HepG2 (cell line): ENCODE results near the gene DNAJC4. TPM values are rescaled to one million over a fixed set of nuclear protein-coding genes. Genes with fewer than 3 reads are reported as not detected.

ENCODE experiments used
- ATAC-seq: fragments of 200-7000 bp; cut with Tn5 transposase; 3 replicates; pipeline ENCODE4 v1.9.1; 2020; ENCODE audit warnings: mild to moderate bottlenecking, moderate library complexity
- BruUV-seq: library from RNA; stranded (reverse); fragments of 400-500 nt; replicated peaks from 2 replicates; lab custom pipeline; 2021; lab: Mats Ljungman, UMichigan
- CTCF ChIA-PET: fragments of 300-600 bp; formaldehyde crosslinking; extraction: SDS; loops from one replicate; lab custom pipeline; 2021; ENCODE audit warnings: low total read pairs, inconsistent platforms, low intra/inter-chr PET ratio; lab: Yijun Ruan, JAX
- POLR2A ChIA-PET: fragments of 350-600 bp; sonication (Branson Sonifier 250); formaldehyde crosslinking; loops from one replicate; lab custom pipeline; 2020; ENCODE audit warnings: antibody characterized with exemption, inconsistent platforms; lab: Yijun Ruan, JAX
- DNase-seq: peaks from one replicate; pipeline ENCODE4 v3.0.0-alpha.2; 2015; ENCODE audit warnings: low spot score
- FAIRE-seq: peaks from 3 replicates; lab custom pipeline; 2011; peaks lifted over from hg19 to GRCh38; lab: Jason Lieb, UNC
- H2AFZ ChIP-seq: one replicate; pipeline ENCODE4 v1.6.1; 2011; ENCODE audit warnings: low read length, inconsistent platforms
- H3K27ac ChIP-seq: fragments of 300-600 bp; 3 replicates; pipeline ENCODE4 v1.8.0; 2011; ENCODE audit warnings: mixed run types, mild to moderate bottlenecking, mixed read lengths, low read length, inconsistent platforms; ENCODE audit not compliant: insufficient read depth; ENCODE audit errors: extremely low read length
- H3K27me3 ChIP-seq, 2 experiments: fragments of 200-600 bp in 1 of 2; 2 replicates in 1 of 2; 3 replicates in 1 of 2; pipeline versions ENCODE4 v1.6.0 to v1.8.0; 2011; ENCODE audit warnings: low read length in 2 of 2, mild to moderate bottlenecking in 2 of 2, moderate library complexity in 2 of 2, inconsistent platforms in 1 of 2; ENCODE audit not compliant: insufficient read depth in 2 of 2, control insufficient read depth in 1 of 2
- H3K36me3 ChIP-seq, 2 experiments: fragments of 200-600 bp in 1 of 2; replicated peaks in 1 of 2; 2 replicates in 1 of 2; 3 replicates in 1 of 2; pipeline versions ENCODE4 v1.5.1 to v1.8.0; 2011; ENCODE audit warnings: low read length in 2 of 2, inconsistent platforms in 1 of 2; ENCODE audit not compliant: insufficient read depth in 2 of 2, control insufficient read depth in 1 of 2
- H3K4me1 ChIP-seq: 2 replicates; pipeline ENCODE4 v1.5.1; 2012; ENCODE audit warnings: low read length, inconsistent platforms; ENCODE audit not compliant: insufficient read depth
- H3K4me2 ChIP-seq: 2 replicates; pipeline ENCODE4 v1.6.0; 2011; ENCODE audit warnings: low read depth, low read length, inconsistent platforms
- H3K4me3 ChIP-seq, 3 experiments: fragments of 200-600 bp in 1 of 3; sonication (generic), shearing (Covaris generic) in 1 of 3; replicated peaks in 1 of 3; 2 replicates each; pipeline ENCODE4 v1.5.1; 2011 to 2016; ENCODE audit warnings: low read length in 3 of 3, inconsistent platforms in 2 of 3, low read depth in 2 of 3, mild to moderate bottlenecking in 2 of 3, control low read depth in 1 of 3, mixed read lengths in 1 of 3; ENCODE audit not compliant: insufficient read depth in 1 of 3
- H3K79me2 ChIP-seq: one replicate; pipeline ENCODE4 v1.6.1; 2011; ENCODE audit warnings: low read length, inconsistent platforms; ENCODE audit not compliant: insufficient read depth
- H3K9ac ChIP-seq: 2 replicates; pipeline ENCODE4 v1.6.0; 2011; ENCODE audit warnings: mild to moderate bottlenecking, low read depth, low read length, inconsistent platforms; ENCODE audit not compliant: insufficient read depth
- H3K9me3 ChIP-seq: 2 replicates; pipeline ENCODE4 v1.5.1; 2012; ENCODE audit warnings: mild to moderate bottlenecking, low read length
- H4K20me1 ChIP-seq: 2 replicates; pipeline ENCODE4 v1.6.0; 2011; ENCODE audit warnings: inconsistent platforms, mild to moderate bottlenecking, low read length, moderate library complexity; ENCODE audit not compliant: insufficient read depth
- ATF3 ChIP-seq: sonication (generic); formaldehyde crosslinking; IDR thresholded peaks from 2 replicates; pipeline ENCODE4 v1.4.0; 2020; ENCODE audit warnings: missing genetic modification reagents
- FOXO1 ChIP-seq: sonication (generic); formaldehyde crosslinking; IDR thresholded peaks from 2 replicates; pipeline ENCODE4 v1.4.0; 2020; ENCODE audit warnings: missing genetic modification reagents
- GMEB1 ChIP-seq: sonication (generic); formaldehyde crosslinking; IDR thresholded peaks from 2 replicates; pipeline ENCODE4 v1.5.1; 2020; ENCODE audit warnings: missing genetic modification reagents, mild to moderate bottlenecking, borderline replicate concordance
- HOXD1 ChIP-seq: sonication (generic); formaldehyde crosslinking; IDR thresholded peaks from 2 replicates; pipeline ENCODE4 v1.5.0; 2020; ENCODE audit warnings: missing genetic modification reagents
- MEIS2 ChIP-seq: sonication (generic); formaldehyde crosslinking; IDR thresholded peaks from 2 replicates; pipeline ENCODE4 v1.9.0; 2021; ENCODE audit warnings: mild to moderate bottlenecking, missing genetic modification reagents
- RCOR2 ChIP-seq: IDR thresholded peaks from 2 replicates; pipeline ENCODE4 v1.6.1; 2016; ENCODE audit warnings: missing biosample characterization, missing genetic modification reagents
- ZC3H4 ChIP-seq: sonication (generic); formaldehyde crosslinking; IDR thresholded peaks from 2 replicates; pipeline ENCODE4 v1.4.0; 2020; ENCODE audit warnings: missing genetic modification reagents, borderline replicate concordance
- ZNF572 ChIP-seq: sonication (generic); formaldehyde crosslinking; IDR thresholded peaks from 2 replicates; pipeline ENCODE4 v1.5.1; 2020; ENCODE audit warnings: mild to moderate bottlenecking, missing genetic modification reagents
- ZNF691 ChIP-seq: sonication (generic); formaldehyde crosslinking; IDR thresholded peaks from 2 replicates; pipeline ENCODE4 v1.4.0; 2020; ENCODE audit warnings: missing genetic modification reagents, low read depth, mild to moderate bottlenecking, borderline replicate concordance
- ZNF7 ChIP-seq: IDR thresholded peaks from 2 replicates; pipeline ENCODE4 v1.6.1; 2016; ENCODE audit warnings: missing biosample characterization, missing genetic modification reagents
- WGBS: methylation state at CpG from one replicate; pipeline ENCODE4 v1.1.6; 2017; ENCODE audit warnings: low lambda C conversion rate; 5-methylcytosine and 5-hydroxymethylcytosine counted together
- in situ Hi-C: cut with HindIII; loops from 2 replicates; pipeline ENCODE4 v1.10.0; 2017; ENCODE audit warnings: low pct_unique_long_range_greater_than_20kb; ENCODE audit not compliant: extremely low pct_ligation_motif_present
- intact Hi-C: fragments of 100-400 bp; cut with micrococcal nuclease; formaldehyde crosslinking; loops from one replicate; pipeline ENCODE4 v1.10.0; 2022; ENCODE audit not compliant: unreplicated experiment
- polyA plus RNA-seq, 8 experiments: library from polyadenylated mRNA; depleted of rRNA in 3 of 8; stranded (reverse) in 7 of 8; unstranded in 1 of 8; fragments of >200 nt; fragmentation: Illumina TruSeq in 4 of 8; extraction: Trizol in 4 of 8; gene quantifications; 2 replicates each; pipeline versions ENCODE4 v1.2.1 to v1.2.3, GENCODE V29; 2011 to 2016; ENCODE audit warnings: low read depth in 4 of 8, missing spikeins in 1 of 8, mixed read lengths in 1 of 8; ENCODE audit not compliant: insufficient read depth in 1 of 8
- total RNA-seq, 5 experiments: library from RNA; depleted of rRNA; stranded (reverse); fragments of >200 nt; fragmentation: Illumina TruSeq; extraction: Trizol; gene quantifications; 2 replicates each; pipeline ENCODE4 v1.2.3, GENCODE V29; 2016; ENCODE audit warnings: low read depth in 1 of 5

The DNAJC4 gene
- total and polyA plus RNA-seq, 2 of the 13 experiments (the other 11 are each of a cell fraction or from before 2014, with no cell fraction given): 10.3 to 60.8 TPM

DNA sequence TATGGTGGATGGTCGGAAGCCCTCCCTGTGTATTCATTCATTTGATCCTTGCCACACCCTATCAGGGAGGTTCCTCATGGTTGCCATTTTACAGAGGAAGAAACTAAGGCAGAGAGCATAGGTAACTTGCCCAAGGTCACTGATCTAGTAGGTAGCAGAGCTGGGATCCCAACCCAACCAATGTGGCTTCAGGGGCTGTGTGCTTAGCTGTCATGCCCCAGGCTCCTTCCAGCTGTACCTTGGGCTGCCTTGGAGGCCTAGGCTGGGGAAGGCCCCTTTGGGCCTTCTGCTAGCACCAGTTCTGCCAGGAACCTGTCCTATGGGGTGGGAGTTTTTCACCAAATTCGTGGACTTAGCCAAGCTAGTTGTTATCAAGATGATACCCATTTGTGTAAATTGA lies 45.5 kb downstream of the DNAJC4 start:
- H4K20me1 ChIP-seq: no peaks in the 10 kb centered on the region
- no peak for TF ChIP-seq RCOR2 (CRISPR knock-in tag)
- TF ChIP-seq ZC3H4: no peak
- no peak for TF ChIP-seq ZNF572 (CRISPR knock-in tag)
- no peak for TF ChIP-seq ZNF691 (CRISPR knock-in tag)
- TF ChIP-seq FOXO1 (CRISPR knock-in tag): no peak
- no peak for TF ChIP-seq HOXD1
- no peak for TF ChIP-seq ZNF7 (CRISPR knock-in tag)
- no peak for TF ChIP-seq ATF3 (CRISPR knock-in tag)
- no peak for TF ChIP-seq GMEB1 (CRISPR knock-in tag)
- TF ChIP-seq MEIS2 (CRISPR knock-in tag): no peak
- TF ChIP-seq, all 625 proteins: peak for 0
- in situ Hi-C loops (no loop called here), intact Hi-C loops (no loop called here)
- ChIA-PET POLR2A (interaction anchor here (0.6 kb wide), 1 partner anchor 92 kb away, joined by 3 read pairs; no protein-coding TSS in a partner anchor), CTCF (no interaction called here)
- no peak overlapping the region for H3K4me2 ChIP-seq
- DNase-seq (no peak), ATAC-seq (no peak), FAIRE-seq (no peak)
- BruUV-seq: no TSS peak
- H3K27me3 ChIP-seq: no peaks in the 10 kb centered on the region
- H3K79me2 ChIP-seq: peaks cover 9% of the 10 kb centered on the region
- peaks cover 23% of the 10 kb centered on the region for H3K4me1 ChIP-seq
- H3K27ac ChIP-seq: no peak overlapping the region
- WGBS: 79% methylated on average over 2 of the region's 2 CpGs
- H2AFZ ChIP-seq: no peak overlapping the region
- H3K36me3 ChIP-seq: peaks cover 2 to 7% of the 10 kb centered on the region in 2 experiments; a peak in 1 of 5 replicates
- H3K9me3 ChIP-seq: no peaks in the 10 kb centered on the region
- no peak overlapping the region for H3K9ac ChIP-seq
- no peak overlapping the region for H3K4me3 ChIP-seq
